Prostate gland (tissue), 2 donors: ENCODE measurements around the gene C9. TPM values are rescaled to one million over a fixed set of nuclear protein-coding genes. Genes with fewer than 3 reads are reported as not detected.
"Not testable (repeated sequence)": the region's sequence is repeated elsewhere in the genome, so short reads cannot be mapped to it uniquely, and the experiment has no call there.

Source experiments
- DNase-seq: peaks from one replicate; pipeline ENCODE4 v3.0.0-alpha.2; 2019; ENCODE audit warnings: low spot score
- H3K27ac ChIP-seq, 2 donors: fragments of 200-600 bp; sonication (generic); 2 replicates each; pipeline ENCODE4 v1.5.1; 2017 to 2019
- H3K27me3 ChIP-seq: fragments of 200-600 bp; sonication (generic); replicated peaks from 2 replicates; pipeline ENCODE4 v1.5.1; 2019; ENCODE audit not compliant: insufficient read depth
- H3K36me3 ChIP-seq, 2 donors: fragments of 200-600 bp; sonication (generic); 1 replicate in 1 of 2; 2 replicates in 1 of 2; pipeline versions ENCODE4 v1.5.1 to v1.8.1; 2017 to 2019
- H3K4me1 ChIP-seq: fragments of 200-600 bp; sonication (generic); replicated peaks from 2 replicates; pipeline ENCODE4 v1.5.1; 2019
- H3K4me3 ChIP-seq, 2 donors: fragments of 200-600 bp; sonication (generic); 2 replicates each; pipeline ENCODE4 v1.5.1; 2017 to 2019
- H3K9me3 ChIP-seq: fragments of 200-600 bp; sonication (generic); 2 replicates; pipeline ENCODE4 v1.5.1; 2017
- CTCF ChIP-seq, 4 experiments: fragments of 200-600 bp in 2 of 4; fragments of 450-650 bp in 2 of 4; sonication (generic) in 2 of 4; IDR thresholded peaks; 1 replicate in 3 of 4; 2 replicates in 1 of 4; pipeline ENCODE4 v1.5.1; 2016 to 2019; ENCODE audit warnings: antibody characterized with exemption in 4 of 4, mild to moderate bottlenecking in 2 of 4, moderate library complexity in 2 of 4
- POLR2A ChIP-seq: fragments of 450-650 bp; IDR thresholded peaks from one replicate; pipeline ENCODE4 v1.6.1; 2016; ENCODE audit warnings: antibody characterized with exemption, mild to moderate bottlenecking
- POLR2AphosphoS5 ChIP-seq: sonication (generic); formaldehyde crosslinking; IDR thresholded peaks from one replicate; pipeline ENCODE4 v1.6.1; 2017; ENCODE audit warnings: antibody characterized with exemption
- WGBS: methylation state at CpG from one replicate; pipeline ENCODE4 v1.1.5; 2018; 5-methylcytosine and 5-hydroxymethylcytosine counted together
- intact Hi-C: fragments of 100-400 bp; cut with DNase I; formaldehyde crosslinking; loops from one replicate; pipeline ENCODE4 v1.14.2; 2022
- total RNA-seq, 2 donors: library from RNA; depleted of rRNA; stranded (reverse); fragments of >200 nt; gene quantifications; one replicate each; pipeline ENCODE4 v1.1.0, GENCODE V29; 2016

The C9 gene
- total RNA-seq, 2 donors from 2014 or later, result not detected

GRCh38 chr5:39274398-39275085, 89.8 kb downstream of the C9 start:
- TF ChIP-seq POLR2A (no peak), POLR2AphosphoS5 (no peak), CTCF (IDR thresholded peaks at IDR 0.05) (no peak)
- no peaks in the 10 kb centered on the region for H3K27me3 ChIP-seq
- intact Hi-C loops, result no loop called here
- H3K27ac ChIP-seq, result no peak overlapping the region
- H3K36me3 ChIP-seq, result no peaks in the 10 kb centered on the region
- 30% methylated on average over 2 of the region's 2 CpGs for WGBS
- DNase-seq, result no peak
- no peaks in the 10 kb centered on the region for H3K9me3 ChIP-seq
- no peaks in the 10 kb centered on the region for H3K4me1 ChIP-seq
- no peak overlapping the region for H3K4me3 ChIP-seq

- 82% methylated on average over 2 of the region's 2 CpGs for WGBS
- intact Hi-C loops, result no loop called here
- no peaks in the 10 kb centered on the region for H3K9me3 ChIP-seq
- TF ChIP-seq CTCF (IDR thresholded peaks at IDR 0.05) (no peak), POLR2AphosphoS5 (no peak), POLR2A (no peak)
- no peaks in the 10 kb centered on the region for H3K27me3 ChIP-seq
- no peak overlapping the region for H3K4me3 ChIP-seq
- DNase-seq, result no peak
- no peaks in the 10 kb centered on the region for H3K4me1 ChIP-seq
- no peaks in the 10 kb centered on the region for H3K36me3 ChIP-seq
- H3K27ac ChIP-seq, result no peak overlapping the region
Measured at GRCh38 chr5:39273314-39273954, 90.9 kb downstream of the C9 start.

GRCh38 chr5:39272869-39273231, 91.4 kb downstream of the C9 start:
- 77% methylated on average over 14 of the region's 14 CpGs for WGBS
- H3K27me3 ChIP-seq, H3K9me3 ChIP-seq, intact Hi-C loops, H3K4me1 ChIP-seq, DNase-seq, H3K36me3 ChIP-seq, H3K27ac ChIP-seq, H3K4me3 ChIP-seq: not testable (repeated sequence)

- TF ChIP-seq POLR2AphosphoS5 (no peak), CTCF (IDR thresholded peaks at IDR 0.05) (no peak), POLR2A (no peak)
Measured at GRCh38 chr5:39270225-39270848, 94.0 kb downstream of the C9 start.

GRCh38 chr5:39267186-39267585, 97.1 kb downstream of the C9 start:
- Histone ChIP-seq H3K27ac (no peak overlapping the region), H3K27me3 (no peaks in the 10 kb centered on the region), H3K4me1 (no peaks in the 10 kb centered on the region), H3K36me3 (no peaks in the 10 kb centered on the region), H3K4me3 (no peak overlapping the region), H3K9me3 (no peaks in the 10 kb centered on the region)
- DNase-seq, result no peak
- WGBS, result 92% methylated on average over 2 of the region's 2 CpGs
- intact Hi-C loops, result no loop called here
- no peak for TF ChIP-seq POLR2AphosphoS5
- TF ChIP-seq POLR2A, result no peak
- no peak for TF ChIP-seq CTCF (IDR thresholded peaks at IDR 0.05)

More at GRCh38 chr5:39270225-39270848, 94.0 kb downstream of the C9 start:
- Histone ChIP-seq H3K27me3 (no peaks in the 10 kb centered on the region), H3K36me3 (no peaks in the 10 kb centered on the region), H3K4me3 (no peak overlapping the region), H3K9me3 (no peaks in the 10 kb centered on the region), H3K4me1 (no peaks in the 10 kb centered on the region), H3K27ac (no peak overlapping the region)
- WGBS, result 63% methylated on average over 2 of the region's 2 CpGs
- intact Hi-C loops, result no loop called here
- DNase-seq, result no peak
